ENCODE results near the gene NEK6.

The NEK6 gene

DNA sequence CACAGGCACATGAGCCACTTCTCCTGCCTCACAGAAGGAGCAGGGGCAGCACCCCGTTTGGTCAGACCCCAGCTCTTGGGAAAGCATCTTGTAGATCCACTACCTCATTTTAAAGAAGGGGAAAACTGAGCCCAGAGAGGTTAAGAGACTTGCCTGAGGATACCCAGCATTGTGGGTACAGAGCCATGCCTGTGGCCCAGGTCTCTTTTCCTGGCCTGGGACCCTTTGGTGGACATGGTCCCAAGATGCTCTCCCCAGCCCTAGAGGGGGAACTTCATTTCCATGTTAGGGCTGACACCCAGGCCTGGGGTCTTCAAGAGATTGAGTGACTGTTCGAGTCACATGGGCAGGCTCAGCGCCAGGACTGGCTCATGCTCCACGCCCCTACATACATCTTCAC lies 64.2 kb downstream of the NEK6 start:
- no peak for DNase-seq (ENCODE audit: low spot score)

DNA sequence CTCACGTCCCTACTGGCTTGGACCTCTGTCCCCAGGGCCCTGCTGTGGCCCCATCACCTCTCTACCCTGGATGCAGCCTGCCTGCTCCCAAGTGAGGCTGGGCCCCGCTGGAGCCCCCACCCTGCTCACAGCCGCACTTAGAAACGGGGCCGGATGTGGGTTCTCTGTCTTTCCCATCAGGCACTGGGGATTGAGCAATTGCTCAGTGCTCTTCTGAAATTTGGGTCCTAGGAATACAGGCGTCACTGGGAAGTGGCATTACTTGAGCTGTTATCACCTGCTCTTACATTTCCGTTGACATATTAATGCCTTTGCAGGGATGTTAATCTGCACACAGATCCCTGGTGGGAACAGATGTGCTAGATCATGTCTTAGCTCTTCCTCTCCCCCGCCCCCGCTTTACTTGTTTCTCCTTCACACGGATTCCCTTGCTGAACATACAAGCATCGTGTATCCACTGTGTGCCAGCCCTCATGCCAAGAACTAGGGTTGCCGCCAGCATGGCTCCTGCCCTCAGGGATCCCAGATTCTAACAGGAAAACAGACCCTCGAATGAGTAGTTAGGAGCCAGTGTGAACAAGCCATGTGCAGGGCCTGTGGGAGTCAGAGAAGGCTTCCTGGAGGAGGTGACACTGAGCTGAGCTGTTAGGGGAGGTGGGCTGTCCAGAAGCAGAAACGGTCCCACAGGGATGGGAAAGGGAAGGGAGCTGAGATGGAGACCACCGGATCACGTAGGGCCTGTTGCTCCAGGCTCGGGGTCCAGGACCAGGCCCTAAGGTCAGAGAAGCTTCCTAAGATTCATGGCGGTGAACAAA lies 65.1 kb downstream of the NEK6 start:
- DNase-seq (ENCODE audit: low spot score), result no peak

DNA sequence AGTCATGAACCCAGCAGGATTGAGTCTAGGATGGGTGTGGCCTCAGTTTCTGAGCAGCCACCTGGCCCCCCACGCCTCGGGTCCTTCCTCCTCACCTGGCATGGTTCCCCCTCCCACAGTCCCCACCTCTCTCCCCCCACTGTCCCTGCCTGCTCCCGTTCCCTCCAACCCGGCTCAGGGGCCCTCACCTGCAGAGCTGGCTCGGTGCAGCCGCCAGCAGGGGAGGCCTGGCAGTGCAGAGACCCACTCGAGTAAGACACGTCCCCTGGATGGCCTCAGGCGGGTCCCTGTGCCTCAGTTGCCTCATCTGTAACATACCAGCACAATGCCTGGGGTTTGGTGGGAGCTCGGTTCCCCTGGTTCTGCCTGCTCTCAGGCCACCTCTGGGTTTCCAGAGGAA lies 66.2 kb downstream of the NEK6 start:
- no peak for DNase-seq (ENCODE audit: low spot score)

DNA sequence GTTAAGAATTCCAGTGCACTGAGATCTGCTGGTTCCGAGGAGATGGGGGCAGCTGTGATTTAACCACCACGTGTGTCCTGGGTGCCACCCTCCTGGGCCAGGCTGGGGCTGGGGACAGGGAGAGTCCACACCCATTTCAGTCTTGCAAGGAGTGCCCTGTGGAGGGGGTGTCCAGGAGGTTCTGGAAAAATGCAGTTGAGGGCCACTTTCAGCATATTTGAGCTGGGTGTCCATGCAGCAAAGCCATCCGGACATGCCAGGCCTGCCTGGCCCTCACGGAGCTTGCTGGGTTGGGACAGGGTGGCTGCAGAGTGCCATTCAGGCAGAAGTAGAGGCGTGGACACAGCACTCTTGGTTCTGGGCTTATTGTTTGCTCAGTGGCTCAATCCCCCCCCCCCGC lies 68.1 kb downstream of the NEK6 start:
- DNase-seq (ENCODE audit: low spot score), result no peak

DNA sequence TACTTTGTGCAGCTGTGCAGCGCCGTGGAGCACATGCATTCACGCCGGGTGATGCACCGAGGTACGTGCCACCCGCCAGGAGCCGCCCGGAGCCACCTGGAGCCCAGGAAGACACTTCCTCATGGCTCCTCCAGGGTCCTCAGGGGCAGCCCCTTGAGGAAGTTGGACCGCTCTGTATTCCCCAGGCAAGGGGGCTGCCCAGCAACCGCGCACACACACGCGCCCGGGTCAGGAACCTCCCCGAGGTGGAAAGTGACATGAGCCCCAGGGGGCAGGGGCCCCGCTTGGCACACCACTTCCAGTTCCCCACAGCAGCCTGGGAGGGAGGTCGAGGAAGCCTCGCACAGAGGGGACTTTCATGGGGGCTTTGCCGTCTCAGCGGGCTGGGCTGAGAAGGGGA lies 68.6 kb downstream of the NEK6 start:
- no peak for DNase-seq (ENCODE audit: low spot score)

DNA sequence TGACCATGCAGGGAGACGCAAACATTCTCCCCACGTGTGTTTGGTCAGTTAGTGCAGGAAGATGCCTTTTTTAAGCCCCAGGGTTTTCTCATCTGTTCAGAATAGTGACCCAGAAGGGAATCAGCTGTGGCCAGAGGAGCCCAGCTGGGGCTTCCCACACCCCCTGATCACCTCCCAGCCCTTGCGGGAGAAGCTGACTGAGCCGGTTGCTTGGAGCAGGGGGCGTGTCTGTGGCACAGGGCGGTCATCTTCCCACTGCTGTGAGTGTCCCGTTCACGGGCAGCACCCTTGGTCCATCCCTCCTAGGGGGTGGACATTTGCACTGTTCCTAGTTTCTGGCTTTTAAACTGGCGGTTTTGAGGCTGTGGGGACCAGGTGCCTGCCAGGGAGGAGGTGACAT lies 69.7 kb downstream of the NEK6 start:
- DNase-seq (ENCODE audit: low spot score), result no peak

DNA sequence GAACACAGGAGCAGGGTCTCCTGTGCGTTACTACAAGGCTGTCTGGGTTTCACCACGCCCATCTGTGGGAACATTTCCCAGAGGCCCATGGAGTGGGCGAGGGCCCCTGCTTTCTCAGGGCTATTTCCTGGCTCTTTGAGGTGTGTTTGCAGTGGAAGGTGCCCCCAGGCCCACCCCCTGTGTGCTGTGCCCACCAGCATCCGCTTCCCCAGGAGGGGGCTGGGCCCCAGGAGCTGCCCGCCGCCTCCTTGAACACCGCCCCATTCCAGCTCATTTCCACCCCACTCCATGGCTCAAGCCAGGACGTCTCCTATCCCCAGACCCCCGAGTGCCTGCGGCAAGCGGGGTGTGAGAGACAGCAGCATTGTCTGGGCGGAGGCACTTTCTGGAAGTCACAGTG lies 70.5 kb downstream of the NEK6 start:
- no peak for DNase-seq (ENCODE audit: low spot score)

DNA sequence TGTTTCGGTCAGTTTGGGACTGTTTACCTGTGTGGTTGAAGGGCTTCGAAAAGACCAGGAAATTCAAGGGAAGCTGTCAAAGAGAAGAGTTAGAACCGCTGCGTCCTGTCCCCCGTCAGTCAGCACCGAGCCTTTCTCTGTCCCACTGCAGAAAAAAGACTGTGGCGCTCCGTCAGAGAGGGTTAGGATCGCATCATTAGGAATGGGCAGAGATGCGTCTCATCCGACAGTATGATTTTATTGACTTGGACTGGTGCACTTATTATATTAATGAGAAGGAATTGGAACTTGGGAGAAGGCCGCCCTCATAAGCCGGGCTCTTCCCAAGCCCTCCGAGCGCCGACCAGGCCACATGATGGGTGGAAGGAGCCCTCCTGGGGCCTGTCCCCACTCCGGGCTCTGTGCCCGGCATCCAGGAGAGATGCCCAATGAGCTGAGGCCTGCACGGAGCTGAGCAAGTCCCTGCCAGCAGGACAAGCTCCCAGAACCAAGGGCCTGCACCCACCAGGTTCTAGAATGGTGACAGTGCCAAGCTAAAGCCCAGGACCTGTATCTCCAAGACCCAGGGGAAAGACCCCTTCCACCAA lies 71.5 kb downstream of the NEK6 start:
- DNase-seq (ENCODE audit: low spot score), result peak; percentile 36

DNA sequence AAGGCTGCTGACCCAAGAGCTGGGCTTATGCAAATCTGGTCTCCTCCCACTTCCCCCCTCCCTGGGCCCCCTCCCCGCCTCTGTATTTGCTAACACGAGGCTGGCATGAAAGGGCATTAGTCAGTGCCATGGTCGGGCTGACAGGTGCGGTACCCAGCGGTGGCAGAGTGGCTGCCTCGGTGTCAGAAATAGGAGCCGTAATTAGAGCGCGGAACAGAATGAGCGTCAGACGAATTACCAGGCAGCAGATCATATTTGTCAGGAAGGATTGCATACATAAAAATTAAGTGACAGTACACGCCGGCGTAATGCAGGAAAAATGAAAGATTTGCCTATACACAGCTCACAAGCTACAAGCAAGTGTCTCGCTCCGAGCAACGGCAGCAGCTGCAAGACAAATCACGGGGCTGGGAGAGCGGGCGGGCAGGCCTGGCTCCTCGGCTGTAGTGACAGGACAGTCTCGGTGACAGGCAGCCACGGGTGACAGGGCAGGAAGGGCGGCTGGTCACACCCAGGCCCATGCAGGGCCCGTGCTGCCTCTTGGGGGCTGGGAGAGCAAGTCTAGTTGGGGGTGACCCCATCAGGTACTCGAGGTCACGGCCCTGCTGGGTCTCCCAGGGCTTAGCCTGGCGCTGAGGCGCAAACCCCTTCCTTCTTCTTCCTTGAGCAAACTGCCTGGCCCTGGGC lies 72.4 kb downstream of the NEK6 start:
- DNase-seq (ENCODE audit: low spot score), result no peak

DNA sequence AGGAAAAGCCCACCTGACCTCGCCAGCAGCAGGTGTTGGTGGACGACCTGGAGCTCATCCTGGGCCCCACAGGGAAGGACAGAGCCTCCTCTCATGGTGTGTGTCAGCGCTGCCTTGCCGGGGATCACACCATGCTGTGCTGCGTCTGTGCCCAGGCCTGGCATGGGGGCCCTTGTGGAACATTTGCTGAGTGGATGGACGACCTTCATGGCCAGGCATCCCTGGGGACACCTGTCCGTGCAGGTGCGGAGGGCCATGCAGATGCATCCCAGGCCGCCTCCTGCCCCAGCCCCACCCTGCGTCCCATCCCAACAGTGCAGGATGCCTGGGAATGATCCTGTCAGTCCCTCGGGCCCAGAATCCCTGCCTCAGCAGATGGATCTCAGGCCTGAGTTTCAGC lies 73.8 kb downstream of the NEK6 start:
- no peak for DNase-seq (ENCODE audit: low spot score)

DNA sequence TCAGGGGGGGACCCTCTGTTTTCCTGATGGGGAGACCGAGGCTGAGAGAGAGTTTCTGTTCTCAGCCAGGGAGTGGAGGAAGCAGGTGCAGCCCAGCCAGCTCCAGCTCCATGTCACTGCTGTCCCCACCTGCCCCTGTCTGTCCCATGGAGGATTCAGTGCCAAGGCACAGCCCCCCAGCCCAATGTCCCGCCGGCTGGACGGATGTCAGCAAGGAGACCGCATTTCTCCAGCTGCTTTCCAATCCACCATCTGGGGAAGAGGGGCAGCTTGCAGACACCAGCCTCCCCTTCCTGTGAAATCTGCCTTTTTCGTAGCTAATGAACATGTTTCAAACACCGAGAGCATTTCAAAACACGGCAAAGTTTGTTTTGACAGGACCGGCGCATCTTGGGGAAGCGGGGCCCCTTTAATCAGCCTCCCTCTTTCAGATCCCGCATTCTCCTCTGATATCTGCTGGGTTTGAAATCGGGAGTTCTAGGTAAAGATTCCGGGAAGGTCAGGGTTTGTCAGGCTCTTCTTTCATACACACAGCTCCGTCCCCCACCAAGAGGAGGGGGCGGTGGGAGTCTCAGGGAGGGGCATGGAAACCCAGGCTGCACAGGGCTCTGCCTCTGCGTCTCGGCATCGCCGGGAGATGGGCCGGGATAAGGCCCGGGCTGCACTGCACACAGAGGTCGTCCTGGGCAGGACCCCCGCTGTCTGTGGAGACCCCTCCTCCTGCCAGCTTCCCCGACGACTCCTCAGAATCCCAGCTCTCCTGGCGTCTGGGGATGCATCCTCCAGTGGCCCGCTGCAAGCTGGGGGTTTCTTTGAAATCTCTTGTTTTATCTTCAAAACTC lies 74.8 kb downstream of the NEK6 start:
- no peak for DNase-seq (ENCODE audit: low spot score)

DNA sequence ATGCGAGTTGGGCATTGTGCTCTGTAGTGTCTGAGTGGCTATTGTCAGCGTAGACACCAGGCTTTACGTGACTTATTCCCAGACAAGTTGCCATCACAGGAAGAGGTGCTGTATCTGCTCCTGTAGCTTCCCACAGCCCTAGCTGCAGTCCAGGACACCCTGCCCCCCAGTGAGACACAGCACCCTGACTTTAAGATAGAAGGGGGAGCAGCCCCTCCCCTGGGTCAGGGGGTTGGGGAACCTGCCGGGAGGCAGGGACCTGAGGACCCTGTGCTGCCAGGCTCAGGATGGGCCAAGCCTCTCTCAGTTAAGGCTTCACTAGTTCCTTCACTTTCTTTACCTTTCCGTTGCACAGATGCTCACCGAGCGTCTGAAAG lies 75.4 kb downstream of the NEK6 start:
- no peak for DNase-seq (ENCODE audit: low spot score)

DNA sequence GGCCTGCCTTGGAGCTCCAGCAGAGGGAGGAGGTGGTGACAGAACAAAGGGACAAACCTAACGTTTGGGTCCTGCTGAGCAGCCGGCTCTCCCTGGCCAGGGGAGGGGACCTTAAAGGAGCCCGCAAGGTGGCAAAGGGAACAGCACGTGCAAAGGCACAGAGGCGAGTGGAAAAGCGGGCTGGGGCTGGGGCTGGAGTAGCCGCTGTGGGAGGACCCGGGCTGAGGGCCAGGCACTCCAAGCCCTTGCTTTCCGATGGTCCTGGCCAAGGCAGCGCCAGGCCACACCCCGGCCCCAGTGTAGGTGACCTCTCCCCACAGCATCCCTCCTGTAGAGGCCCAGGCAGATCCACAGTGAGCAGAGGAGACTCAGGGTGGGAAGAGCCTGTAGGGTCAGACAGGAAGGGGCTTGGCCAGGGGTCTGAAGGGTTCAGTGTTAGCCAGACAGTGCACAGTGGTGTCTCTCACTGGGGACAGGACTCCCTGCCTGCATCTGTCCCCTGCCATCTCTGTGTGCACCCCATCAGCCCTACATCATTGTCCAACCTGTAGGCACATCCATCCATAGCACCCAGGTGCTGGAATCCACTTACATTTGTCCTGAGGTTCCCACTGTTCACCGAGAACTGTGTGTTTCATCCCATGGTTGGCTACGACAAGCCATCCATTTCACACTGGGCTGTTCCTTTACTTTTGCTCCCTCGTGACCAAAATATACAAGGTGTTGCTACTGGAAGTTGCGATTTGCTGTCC lies 77.0 kb downstream of the NEK6 start:
- no peak for DNase-seq (ENCODE audit: low spot score)

DNA sequence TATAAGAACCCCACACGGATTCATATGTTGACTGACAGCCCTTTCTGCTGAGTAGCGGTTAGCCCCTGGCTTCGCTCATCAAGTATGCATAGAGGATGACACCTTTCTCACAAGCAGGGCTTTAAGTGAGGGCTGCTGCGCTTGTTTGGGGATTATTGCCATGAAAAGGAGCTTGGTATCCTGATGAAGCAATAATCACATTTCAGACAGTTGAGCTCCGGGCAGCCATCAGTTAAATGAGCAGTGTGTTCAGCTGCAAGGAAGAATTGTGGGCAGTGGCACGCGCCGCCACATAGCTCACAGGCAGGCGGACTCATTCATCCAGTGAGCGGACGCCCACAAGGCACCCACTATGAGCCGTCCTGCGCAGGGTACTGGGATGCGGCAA lies 77.6 kb downstream of the NEK6 start:
- no peak for DNase-seq (ENCODE audit: low spot score)

DNA sequence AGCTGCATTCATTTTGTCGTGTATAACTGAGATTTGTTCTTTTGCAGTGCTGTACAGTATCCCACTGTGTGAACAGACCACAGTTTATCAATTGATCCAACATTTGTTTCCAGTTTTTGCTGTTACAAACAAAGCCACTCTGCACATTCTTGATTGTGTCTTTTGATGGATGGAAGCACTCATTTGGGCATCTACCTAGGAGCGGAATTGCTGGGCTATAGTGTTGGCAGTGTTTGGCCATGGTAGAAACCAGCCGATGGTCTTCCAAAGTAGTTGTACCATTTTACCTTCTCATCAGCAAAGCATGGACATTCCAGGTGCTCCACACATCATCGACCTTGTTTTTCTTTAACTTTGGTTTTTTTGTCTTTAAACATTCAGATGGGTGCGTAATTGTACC lies 79.8 kb downstream of the NEK6 start:
- DNase-seq (ENCODE audit: low spot score), result no peak

DNA sequence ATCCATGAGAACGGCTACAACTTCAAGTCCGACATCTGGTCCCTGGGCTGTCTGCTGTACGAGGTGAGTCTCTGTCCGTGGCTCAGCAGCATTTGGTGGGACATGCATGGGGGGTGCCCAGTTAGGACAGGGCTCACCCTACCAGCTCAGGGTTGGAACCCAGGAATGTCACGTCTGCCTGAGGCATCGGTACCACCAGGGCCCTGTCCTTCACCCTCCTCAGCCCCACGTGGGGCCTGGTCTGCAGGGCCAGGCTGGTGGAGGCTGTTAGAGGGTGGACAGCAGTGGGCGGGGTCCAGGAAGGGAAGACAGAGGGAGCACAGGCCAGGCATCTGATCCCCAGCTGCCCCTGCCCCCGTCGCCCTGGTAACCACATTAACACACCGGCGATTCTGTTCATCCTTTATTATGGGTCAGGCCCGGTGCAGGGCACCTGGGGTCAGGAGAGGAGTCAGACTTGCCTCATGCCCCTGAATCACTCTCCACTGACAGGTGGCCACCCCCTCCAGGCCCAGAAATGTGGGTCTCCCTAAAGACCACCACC lies 81.9 kb downstream of the NEK6 start:
- DNase-seq (ENCODE audit: low spot score), result no peak

DNA sequence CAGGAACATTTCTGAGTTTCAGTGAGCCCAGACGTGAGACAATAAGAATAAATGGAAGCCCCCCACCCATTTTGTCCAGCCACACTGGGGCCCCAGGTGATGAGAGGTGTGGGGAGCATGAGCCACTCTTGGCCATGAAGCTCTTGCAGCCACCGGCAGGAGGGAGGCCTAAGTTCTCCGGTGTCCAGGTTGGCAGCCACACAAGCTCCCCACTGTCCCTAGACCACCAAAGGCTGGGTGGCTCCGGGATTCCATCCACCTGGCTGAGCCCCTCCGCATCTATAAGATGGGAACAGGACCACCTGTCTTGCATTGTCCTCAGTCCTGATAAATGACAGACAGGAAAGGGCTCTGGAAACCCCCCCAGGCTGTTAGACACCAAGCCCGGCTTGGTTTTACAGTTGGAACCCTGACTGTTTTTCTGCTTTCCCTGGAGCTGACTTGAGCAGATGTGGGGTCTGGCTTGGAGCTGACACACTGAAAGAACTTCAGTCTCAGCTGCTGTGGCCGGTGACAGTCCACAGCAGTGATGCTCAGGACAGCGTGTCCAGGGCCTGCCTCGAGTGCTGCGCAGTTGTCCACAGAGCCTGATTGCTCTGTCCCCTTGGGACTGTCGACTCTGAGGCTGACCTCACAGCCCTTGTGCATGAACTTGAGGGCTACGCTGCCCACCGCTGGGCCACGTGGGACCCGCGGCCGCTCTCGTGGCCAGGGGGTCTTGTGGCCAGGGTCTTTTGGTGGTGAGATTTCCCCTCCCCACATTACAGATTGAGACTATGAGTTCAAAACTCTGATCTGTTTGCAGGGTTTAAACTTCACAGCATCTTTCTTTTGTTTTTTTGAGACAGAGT lies 82.7 kb downstream of the NEK6 start:
- no peak for DNase-seq (ENCODE audit: low spot score)

DNA sequence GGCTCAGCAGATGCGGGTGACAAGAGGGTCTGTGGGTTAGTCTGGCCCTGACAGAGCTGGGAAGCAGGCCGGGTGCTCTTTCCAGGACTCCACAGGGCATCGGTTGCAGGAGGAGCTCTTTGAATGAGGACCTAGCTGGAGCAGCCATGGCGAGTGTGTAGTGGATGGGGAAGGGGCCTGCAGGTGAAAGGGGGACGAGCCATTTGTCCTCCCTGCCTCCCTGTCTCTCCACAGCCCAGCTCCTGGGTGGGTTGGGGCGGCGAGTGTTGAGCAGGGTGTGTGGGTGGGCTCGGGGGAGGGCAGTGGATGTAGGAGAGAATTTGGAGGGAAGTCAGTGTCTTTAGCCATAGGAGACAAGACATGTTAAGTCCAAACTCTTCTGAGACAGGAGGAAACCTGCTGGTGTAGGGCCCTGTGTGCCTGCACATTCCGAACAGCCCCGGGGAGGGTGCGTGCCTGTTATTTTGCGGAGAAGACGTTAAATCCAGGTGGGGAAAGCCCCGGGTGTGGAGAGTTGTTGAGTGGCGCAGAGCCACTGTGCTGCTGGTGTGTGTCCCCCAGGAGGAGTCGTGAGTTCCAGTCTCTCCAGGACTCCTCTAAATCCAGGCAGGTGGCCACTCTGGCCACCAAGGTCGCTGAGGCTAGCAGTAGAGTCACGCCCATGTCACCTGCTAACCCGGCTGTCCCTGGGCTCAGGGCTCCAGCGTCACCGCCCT lies 83.9 kb downstream of the NEK6 start:
- no peak for DNase-seq (ENCODE audit: low spot score)

DNA sequence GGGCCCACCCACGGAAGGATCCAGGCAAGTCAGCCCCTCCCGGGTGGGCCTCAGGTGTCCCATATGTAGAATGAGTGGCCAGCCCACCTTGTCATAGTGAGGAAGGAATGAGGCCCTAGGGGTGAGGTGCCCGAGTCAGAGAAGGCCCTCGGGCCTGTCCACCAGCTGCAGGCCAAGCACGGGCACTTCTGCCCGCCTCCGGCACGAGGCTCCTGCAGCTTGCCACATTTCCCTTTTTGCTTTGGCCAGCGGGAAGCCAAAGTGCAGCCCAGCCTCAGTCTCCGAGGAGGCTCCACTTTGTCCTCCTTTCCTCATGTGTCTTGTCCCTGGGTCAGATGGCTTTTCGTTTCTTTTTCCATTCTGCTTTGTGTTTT lies 84.6 kb downstream of the NEK6 start:
- no peak for DNase-seq (ENCODE audit: low spot score)

Measured in pons (tissue), 1 donor.